ENCODE data around the gene LNX2. TPM values are rescaled to one million over a fixed set of nuclear protein-coding genes. Genes with fewer than 3 reads are reported as not detected.

Gene LNX2
- total RNA-seq (2022) (12.3 and 15.6 TPM in 2 replicates), Bru-seq, nascent RNA (percentile 80 among the genes with signal in this experiment), BruChase-seq, experiment 1, labeled RNA remaining after a 6-hour chase (percentile 71 among the genes with signal in this experiment), BruChase-seq, experiment 2, labeled RNA remaining after a 2-hour chase (percentile 79 among the genes with signal in this experiment)
- long read RNA-seq, full-length matches to known transcripts: 22 of 37 reads
- long read RNA-seq, partial matches to known transcripts: 7 of 37 reads
- long read RNA-seq, other reads (novel, unspliced or antisense): 8 of 37 reads

GRCh38 chr13:27620377-27621115 lies at the start of gene LNX2:
Gene LNX2 (minus strand): TSS chr13:27620529. CDS start chr13:27581703, 38,826 bp downstream.
- CTCF ChIA-PET: interaction anchor here (0.6 to 1.5 kb wide), 11 partner anchors 9 to 245 kb away, joined by 3 to 5 read pairs (median 3); no protein-coding TSS in a partner anchor
- Mint-ChIP-seq H3K27me3 (ENCODE audit: insufficient read depth, unreplicated experiment) (no peaks in the 10 kb centered on the region), H3K27ac (ENCODE audit: low read depth, unreplicated experiment) (peak within 1 kb of the TSS; percentile 74), H3K36me3 (ENCODE audit: insufficient read depth, unreplicated experiment) (peaks cover 33% of the 10 kb centered on the region), H3K4me1 (ENCODE audit: insufficient read depth, unreplicated experiment) (peaks cover 45% of the 10 kb centered on the region), H3K4me3 (ENCODE audit: unreplicated experiment) (peak within 1 kb of the TSS; percentile 93), H3K9me3 (ENCODE audit: unreplicated experiment) (no peaks in the 10 kb centered on the region)
- POLR2A ChIA-PET: interaction anchor here (0.6 to 8.6 kb wide), 48 partner anchors 7 to 1038 kb away, joined by 3 to 226 read pairs (median 8); partner anchors contain the start of genes GTF3A, MTIF3 and POMP
- intact Hi-C loops (cut with micrococcal nuclease): loop anchor here (1.0 to 2.0 kb wide), 5 partner anchors 42 to 206 kb away; partner anchors contain the start of gene MTIF3
- DNase-seq (ENCODE audit: unreplicated experiment): peak; percentile 97
- BruUV-seq (replicated peaks): no TSS peak
- TF ChIP-seq CTCF (IDR thresholded peaks at IDR 0.05; ENCODE audit: unreplicated experiment): no peak

- TF ChIP-seq CTCF (IDR thresholded peaks at IDR 0.05; ENCODE audit: unreplicated experiment): no peak
- Mint-ChIP-seq H3K4me1 (ENCODE audit: insufficient read depth, unreplicated experiment) (no peaks in the 10 kb centered on the region), H3K27ac (ENCODE audit: low read depth, unreplicated experiment) (no peak overlapping the region), H3K36me3 (ENCODE audit: insufficient read depth, unreplicated experiment) (no peaks in the 10 kb centered on the region), H3K4me3 (ENCODE audit: unreplicated experiment) (no peak overlapping the region), H3K27me3 (ENCODE audit: insufficient read depth, unreplicated experiment) (no peaks in the 10 kb centered on the region), H3K9me3 (ENCODE audit: unreplicated experiment) (no peaks in the 10 kb centered on the region)
- intact Hi-C loops (cut with micrococcal nuclease): no loop called here
- CTCF ChIA-PET: interaction anchor here (0.6 to 2.3 kb wide), 3 partner anchors 116 to 159 kb away, joined by 3 to 6 read pairs (median 4); no protein-coding TSS in a partner anchor
- POLR2A ChIA-PET: interaction anchor here (0.7 to 1.0 kb wide), 3 partner anchors 13 to 252 kb away, joined by 3 read pairs; partner anchors contain the start of gene PDX1
- no peak for DNase-seq (ENCODE audit: unreplicated experiment)
- BruUV-seq (replicated peaks): no TSS peak
Observed at GRCh38 chr13:27667946-27668345, 47.6 kb upstream of the LNX2 start.

- TF ChIP-seq CTCF (IDR thresholded peaks at IDR 0.05; ENCODE audit: unreplicated experiment): no peak
- ChIA-PET CTCF (interaction anchor here (1.0 to 2.3 kb wide), 3 partner anchors 10 to 160 kb away, joined by 3 to 6 read pairs (median 4); no protein-coding TSS in a partner anchor), POLR2A (interaction anchor here (0.6 kb wide), 1 partner anchor 36 kb away, joined by 3 read pairs; no protein-coding TSS in a partner anchor)
- peak overlapping the region; percentile 63 for H3K27ac Mint-ChIP-seq (ENCODE audit: low read depth, unreplicated experiment)
- no peaks in the 10 kb centered on the region for H3K36me3 Mint-ChIP-seq (ENCODE audit: insufficient read depth, unreplicated experiment)
- BruUV-seq (replicated peaks): TSS peak; percentile 56
- no peaks in the 10 kb centered on the region for H3K4me1 Mint-ChIP-seq (ENCODE audit: insufficient read depth, unreplicated experiment)
- DNase-seq (ENCODE audit: unreplicated experiment): no peak
- H3K9me3 Mint-ChIP-seq (ENCODE audit: unreplicated experiment): no peaks in the 10 kb centered on the region
- intact Hi-C loops (cut with micrococcal nuclease): no loop called here
- H3K27me3 Mint-ChIP-seq (ENCODE audit: insufficient read depth, unreplicated experiment): no peaks in the 10 kb centered on the region
- H3K4me3 Mint-ChIP-seq (ENCODE audit: unreplicated experiment): no peak overlapping the region
Observed at GRCh38 chr13:27666951-27667350, 46.6 kb upstream of the LNX2 start.

GRCh38 chr13:27665761-27666160 lies 45.4 kb upstream of the LNX2 start:
- no TSS peak for BruUV-seq (replicated peaks)
- Mint-ChIP-seq H3K27ac (ENCODE audit: low read depth, unreplicated experiment) (no peak overlapping the region), H3K9me3 (ENCODE audit: unreplicated experiment) (no peaks in the 10 kb centered on the region), H3K27me3 (ENCODE audit: insufficient read depth, unreplicated experiment) (no peaks in the 10 kb centered on the region), H3K4me3 (ENCODE audit: unreplicated experiment) (no peak overlapping the region), H3K36me3 (ENCODE audit: insufficient read depth, unreplicated experiment) (peaks cover 2% of the 10 kb centered on the region), H3K4me1 (ENCODE audit: insufficient read depth, unreplicated experiment) (no peaks in the 10 kb centered on the region)
- CTCF ChIA-PET: interaction anchor here (0.7 to 2.2 kb wide), 7 partner anchors 8 to 170 kb away, joined by 3 to 16 read pairs (median 6); no protein-coding TSS in a partner anchor
- POLR2A ChIA-PET: interaction anchor here (0.6 to 1.6 kb wide), 4 partner anchors 27 to 215 kb away, joined by 3 to 5 read pairs (median 3); partner anchors contain the start of gene POLR1D
- DNase-seq (ENCODE audit: unreplicated experiment): no peak
- no peak for TF ChIP-seq CTCF (IDR thresholded peaks at IDR 0.05; ENCODE audit: unreplicated experiment)
- intact Hi-C loops (cut with micrococcal nuclease): loop anchor here (1.0 kb wide), 1 partner anchor 161 kb away; no protein-coding TSS in a partner anchor

Measured in MCF 10A (cell line).